GM12892 (cell line): ENCODE measurements around the gene COPS9. TPM values are rescaled to one million over a fixed set of nuclear protein-coding genes. Genes with fewer than 3 reads are reported as not detected.

Source experiments
- DNase-seq: peaks from one replicate; pipeline ENCODE4 v3.0.0; 2011; ENCODE audit not compliant: insufficient read length
- FAIRE-seq: peaks from 2 replicates; lab custom pipeline; 2011; peaks lifted over from hg19 to GRCh38; lab: Jason Lieb, UNC
- POLR2A ChIP-seq: IDR thresholded peaks from 2 replicates; pipeline ENCODE4 v1.6.1; 2011; ENCODE audit warnings: low read depth, low read length, control low read depth
- POLR2AphosphoS5 ChIP-seq: IDR thresholded peaks from 2 replicates; pipeline ENCODE4 v1.6.1; 2011; ENCODE audit warnings: low read depth, low read length, control low read depth
- TAF1 ChIP-seq: IDR thresholded peaks from 2 replicates; pipeline ENCODE4 v1.6.1; 2011; ENCODE audit warnings: low read depth, mild to moderate bottlenecking, control low read depth, low read length, borderline replicate concordance
- polyA plus RNA-seq: library from polyadenylated mRNA; unstranded; fragments of >200 nt; gene quantifications from one replicate; pipeline ENCODE4 v1.2.1, GENCODE V29; 2012; ENCODE audit warnings: missing spikeins, inconsistent platforms; ENCODE audit not compliant: missing spikeins

COPS9 gene
- 109 TPM for polyA plus RNA-seq

GRCh38 chr2:240136013-240136670 lies at the start of gene COPS9:
Gene COPS9 (minus strand): TSS chr2:240136305. CDS start chr2:240136284, 21 bp downstream.
- peak; percentile 98 for DNase-seq
- FAIRE-seq = peak; percentile 85
- TF ChIP-seq POLR2A = peak; percentile 82; the same call in 1 of the 2 replicates
- TF ChIP-seq TAF1 = 0 out of 2 replicates have a peak, but pooled peaks have one; percentile 67
- TF ChIP-seq POLR2AphosphoS5 = peak; percentile 66

DNA sequence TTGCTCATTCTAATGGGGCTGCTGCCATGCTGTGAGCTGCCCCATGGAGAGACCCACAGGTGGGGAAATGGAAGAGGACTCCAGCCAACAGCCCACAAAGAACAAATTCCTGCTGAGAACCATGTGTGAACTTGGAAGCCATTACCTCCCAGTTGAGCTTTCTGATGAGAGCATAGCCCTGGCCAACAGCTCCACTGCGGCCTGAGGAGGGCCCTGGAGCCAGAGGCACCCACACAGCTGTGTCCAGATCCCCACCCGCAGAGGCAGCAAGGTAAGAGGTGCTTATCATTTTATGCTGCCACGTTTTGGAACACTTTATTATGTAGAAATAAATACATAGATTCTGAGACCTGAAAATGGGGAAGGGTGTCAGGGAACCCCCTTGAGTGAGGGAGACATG lies 48.6 kb upstream of the COPS9 start:
- no peak for FAIRE-seq
- no peak for TF ChIP-seq POLR2AphosphoS5
- TF ChIP-seq POLR2A = no peak
- TF ChIP-seq TAF1 = no peak
- DNase-seq = no peak

- FAIRE-seq (no peak), DNase-seq (no peak)
- TF ChIP-seq POLR2A = no peak
- TF ChIP-seq POLR2AphosphoS5 = no peak
- TF ChIP-seq TAF1 = no peak
These were observed 47.9 kb upstream of the COPS9 start for GRCh38 chr2:240183875-240184590.

DNA sequence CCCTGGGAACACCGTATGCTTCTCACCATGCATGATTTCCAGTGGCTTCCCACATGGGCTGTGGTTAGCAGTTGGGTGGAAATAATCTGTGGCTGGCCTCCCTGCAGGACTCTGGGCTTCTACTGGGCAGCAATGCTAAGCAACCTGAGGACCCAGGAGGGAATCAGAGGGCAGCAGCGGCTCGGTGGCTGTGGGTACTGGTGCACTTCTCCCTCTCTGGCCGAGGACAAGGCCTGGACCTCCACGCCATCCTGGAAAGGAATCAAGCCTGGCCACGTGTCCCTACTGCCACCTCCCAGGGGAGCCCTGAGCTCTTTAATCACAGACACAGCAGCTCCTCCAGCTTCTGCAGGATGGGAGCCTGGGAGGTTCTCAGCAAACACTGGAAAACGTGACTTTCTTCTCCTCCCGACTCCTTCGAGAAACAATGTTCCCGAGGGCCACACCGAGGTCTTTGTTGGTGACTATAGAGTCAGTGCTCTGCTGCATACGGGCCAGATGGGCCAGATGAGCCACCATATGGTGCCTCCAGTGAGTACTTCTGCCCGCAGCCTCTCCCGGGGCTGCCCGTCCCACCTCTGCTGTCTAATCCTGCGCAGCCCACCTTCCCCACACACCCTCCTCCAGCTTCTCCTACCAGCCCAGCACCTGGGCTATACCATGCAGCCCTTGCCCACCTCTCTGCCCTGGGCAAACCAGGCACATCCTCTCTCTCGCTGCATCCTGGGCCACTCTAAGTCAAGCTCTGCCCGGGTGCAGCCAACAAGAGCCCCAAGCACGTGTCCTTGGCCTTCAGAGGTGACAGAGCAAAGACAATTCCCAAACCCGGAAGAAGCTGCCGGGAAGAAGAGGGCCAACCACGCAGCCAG lies 47.1 kb upstream of the COPS9 start:
- no peak for FAIRE-seq
- DNase-seq = no peak
- TF ChIP-seq POLR2AphosphoS5 (no peak), TAF1 (no peak), POLR2A (no peak)

- no peak for DNase-seq
- no peak for TF ChIP-seq POLR2A
- TF ChIP-seq TAF1 = no peak
- no peak for TF ChIP-seq POLR2AphosphoS5
- FAIRE-seq = no peak
These were observed 46.4 kb upstream of the COPS9 start for GRCh38 chr2:240182476-240182875.

GRCh38 chr2:240182001-240182400 lies 45.9 kb upstream of the COPS9 start:
- FAIRE-seq = no peak
- TF ChIP-seq POLR2A = no peak

DNA sequence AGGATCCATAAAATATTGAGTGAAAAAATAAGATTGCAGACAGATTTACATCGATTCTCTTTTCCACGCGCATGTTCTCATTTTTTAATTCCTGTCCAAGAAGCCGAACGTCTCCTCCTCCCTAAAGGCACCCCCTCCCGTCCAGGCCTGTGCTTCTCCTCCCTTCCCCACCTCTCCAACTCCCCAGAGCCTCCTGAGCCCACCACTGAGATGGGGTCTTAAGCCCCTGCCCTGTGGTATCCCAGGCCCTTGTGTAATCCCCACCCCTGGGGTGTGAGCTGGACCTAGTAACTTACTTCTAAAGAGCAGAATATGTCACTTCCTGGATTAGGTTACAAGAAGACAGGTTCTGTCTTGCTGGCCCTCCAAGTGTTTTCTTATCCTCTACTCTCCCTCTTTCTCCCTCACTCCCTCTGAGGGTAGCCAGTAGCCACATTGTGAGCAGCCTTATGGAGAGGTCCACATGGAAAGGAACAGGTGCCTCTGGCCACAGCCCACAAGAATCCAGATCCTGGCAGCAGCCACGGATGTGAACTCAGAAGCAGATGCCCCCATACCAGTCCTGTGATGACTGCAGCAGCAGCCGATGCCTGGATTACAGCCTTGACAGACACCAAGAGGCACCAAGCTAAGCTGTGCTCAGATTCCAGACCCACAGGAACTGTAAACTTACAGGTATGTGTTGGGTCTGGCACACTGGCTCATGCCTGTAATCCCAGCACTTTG lies 44.0 kb upstream of the COPS9 start:
- DNase-seq (no peak), FAIRE-seq (no peak)
- TF ChIP-seq TAF1 = no peak
- TF ChIP-seq POLR2A = no peak
- TF ChIP-seq POLR2AphosphoS5 = no peak

More at GRCh38 chr2:240182001-240182400, 45.9 kb upstream of the COPS9 start:
- no peak for DNase-seq

DNA sequence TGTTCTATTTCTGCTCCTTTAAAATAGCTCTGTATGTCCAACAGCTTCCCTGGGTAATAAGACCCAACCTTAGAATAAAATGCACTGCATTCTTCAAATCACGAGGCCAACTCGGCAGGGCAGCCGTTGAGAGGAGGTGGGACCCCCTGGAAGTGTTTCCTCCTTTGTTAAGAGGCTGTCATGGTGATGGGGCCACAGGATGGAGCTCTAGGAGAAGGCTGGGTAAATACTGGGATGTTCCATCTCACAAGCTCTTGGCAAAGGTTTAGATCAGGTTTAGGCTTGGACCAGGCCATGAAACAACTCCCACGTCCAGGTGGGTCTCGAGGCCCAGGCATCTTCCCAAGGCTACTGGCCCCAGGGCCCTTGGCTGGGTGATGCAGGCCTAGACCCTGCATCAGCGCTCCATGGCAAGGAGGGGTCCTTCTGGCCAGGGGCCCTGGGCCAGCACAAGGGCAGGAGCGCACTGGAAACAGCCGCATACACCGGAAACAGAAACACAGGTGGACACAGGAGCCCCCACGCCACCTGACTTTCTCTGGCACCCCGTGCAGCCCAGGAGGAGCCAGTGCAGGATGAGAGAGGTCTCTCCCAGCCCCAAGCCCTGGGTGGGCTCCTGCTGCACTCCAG lies 43.2 kb upstream of the COPS9 start:
- no peak for FAIRE-seq
- TF ChIP-seq POLR2AphosphoS5 (no peak), TAF1 (no peak), POLR2A (no peak)
- DNase-seq = no peak

GRCh38 chr2:240178564-240178963 lies 42.5 kb upstream of the COPS9 start:
- TF ChIP-seq POLR2AphosphoS5 (no peak), POLR2A (no peak), TAF1 (no peak)
- DNase-seq = no peak
- no peak for FAIRE-seq

GRCh38 chr2:240174496-240174895 lies 38.4 kb upstream of the COPS9 start:
- DNase-seq (no peak), FAIRE-seq (no peak)
- no peak for TF ChIP-seq POLR2A
- no peak for TF ChIP-seq TAF1
- TF ChIP-seq POLR2AphosphoS5 = no peak
